ENCODE data around the gene ANKS1B. TPM values are rescaled to one million over a fixed set of nuclear protein-coding genes. Genes with fewer than 3 reads are reported as not detected.
"Not testable (repeated sequence)": the region's sequence is repeated elsewhere in the genome, so short reads cannot be mapped to it uniquely, and the experiment has no call there.

ANKS1B gene
- total RNA-seq, 2 experiments from 2014 or later, result not detected

DNA sequence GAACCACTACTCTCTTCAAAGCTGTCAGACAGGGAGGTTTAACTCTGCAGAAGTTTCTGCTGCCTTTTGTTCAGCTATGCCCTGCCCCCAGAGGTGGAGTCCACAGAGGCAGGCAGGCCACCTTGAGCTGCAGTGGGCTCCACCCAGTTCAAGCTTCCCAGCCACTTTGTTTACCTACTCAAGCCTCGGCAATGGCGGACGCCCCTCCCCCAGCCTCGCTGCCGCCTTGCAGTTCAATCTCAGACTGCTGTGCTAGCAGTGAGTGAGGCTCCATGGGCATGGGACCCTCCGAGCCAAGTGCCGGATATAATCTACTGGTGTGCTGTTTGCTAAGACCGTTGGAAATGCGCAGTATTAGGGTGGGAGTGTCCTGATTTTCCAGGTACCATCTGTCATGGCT lies 663.5 kb downstream of the ANKS1B start:
- intact Hi-C loops (cut with micrococcal nuclease); H3K4me3 Mint-ChIP-seq; H3K27me3 Mint-ChIP-seq (ENCODE audit: low read depth); CTCF ChIA-PET; H3K36me3 Mint-ChIP-seq (ENCODE audit: low read depth); DNase-seq; H3K4me1 Mint-ChIP-seq (ENCODE audit: low read depth); H3K27ac Mint-ChIP-seq: not testable (repeated sequence)
- H3K9me3 Mint-ChIP-seq, result peaks cover 24% of the 10 kb centered on the region

DNA sequence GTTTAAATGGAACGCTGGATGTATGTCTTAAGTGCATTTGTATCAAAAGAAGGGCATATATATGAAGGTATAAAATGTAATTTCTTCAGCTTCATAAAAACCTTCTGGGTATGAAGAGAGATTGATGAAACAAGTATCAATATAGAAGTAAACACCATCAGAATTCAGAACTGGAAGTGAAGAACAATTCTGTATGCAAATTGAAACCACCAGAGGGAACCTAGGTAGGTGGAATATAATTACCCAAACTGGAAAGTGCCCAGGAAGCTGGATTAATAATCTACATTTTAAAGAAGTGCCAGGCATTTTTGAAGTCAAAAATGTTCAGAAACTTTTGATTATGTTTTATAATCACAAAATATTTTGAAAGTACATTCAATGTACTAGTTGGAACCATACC lies 673.4 kb downstream of the ANKS1B start:
- CTCF ChIA-PET, result no interaction called here
- no peak overlapping the region for H3K27ac Mint-ChIP-seq
- no peaks in the 10 kb centered on the region for H3K36me3 Mint-ChIP-seq (ENCODE audit: low read depth)
- DNase-seq, result no peak
- H3K27me3 Mint-ChIP-seq (ENCODE audit: low read depth), result no peaks in the 10 kb centered on the region
- no peaks in the 10 kb centered on the region for H3K4me1 Mint-ChIP-seq (ENCODE audit: low read depth)
- intact Hi-C loops (cut with micrococcal nuclease), result no loop called here
- H3K9me3 Mint-ChIP-seq, result peaks cover 4% of the 10 kb centered on the region
- H3K4me3 Mint-ChIP-seq, result no peak overlapping the region

DNA sequence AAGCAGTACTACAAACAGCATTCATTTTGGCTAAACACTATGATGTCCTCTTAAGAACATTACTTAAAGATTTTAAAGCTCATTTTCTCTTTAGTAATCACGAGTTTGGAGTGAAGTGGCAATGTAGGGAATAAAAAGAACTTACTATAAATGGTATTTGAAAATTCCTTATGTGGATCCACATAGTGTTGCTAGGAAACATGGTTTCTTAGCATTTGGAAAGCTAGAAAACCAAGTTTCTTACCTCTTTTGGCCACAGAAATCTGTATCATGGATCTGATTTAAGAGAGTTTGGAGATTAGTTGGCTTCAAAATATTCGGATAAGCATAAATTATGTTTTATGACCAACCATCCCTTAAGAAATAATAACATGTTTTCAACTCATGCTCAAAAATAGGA lies 674.9 kb downstream of the ANKS1B start:
- no peak for DNase-seq
- CTCF ChIA-PET, result interaction anchor here (0.6 kb wide), 1 partner anchor 1169 kb away, joined by 4 read pairs; no protein-coding TSS in a partner anchor
- Mint-ChIP-seq H3K9me3 (peaks cover 3% of the 10 kb centered on the region), H3K36me3 (ENCODE audit: low read depth) (no peaks in the 10 kb centered on the region), H3K4me1 (ENCODE audit: low read depth) (no peaks in the 10 kb centered on the region), H3K27ac (no peak overlapping the region), H3K4me3 (no peak overlapping the region), H3K27me3 (ENCODE audit: low read depth) (no peaks in the 10 kb centered on the region)
- intact Hi-C loops (cut with micrococcal nuclease), result no loop called here

DNA sequence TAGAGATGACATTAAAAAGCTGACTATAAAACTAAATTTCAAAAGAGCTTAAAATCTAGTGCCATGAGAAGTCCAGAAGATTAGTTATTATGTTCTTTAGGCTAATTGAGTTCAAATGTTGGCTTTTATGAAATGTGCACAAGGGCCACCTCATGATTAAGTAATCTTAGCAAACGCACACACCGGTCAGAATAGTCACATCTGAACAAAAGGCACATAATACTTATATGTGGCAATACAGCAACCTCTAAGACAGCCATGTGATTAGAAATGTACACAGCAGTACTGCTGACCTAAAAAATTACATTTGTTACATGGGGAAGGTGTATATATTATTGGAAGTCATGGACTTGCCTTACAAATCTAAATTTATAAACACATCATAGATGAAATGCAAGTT lies 681.9 kb downstream of the ANKS1B start:
- H3K36me3 Mint-ChIP-seq (ENCODE audit: low read depth), result no peaks in the 10 kb centered on the region
- no peaks in the 10 kb centered on the region for H3K27me3 Mint-ChIP-seq (ENCODE audit: low read depth)
- no peaks in the 10 kb centered on the region for H3K4me1 Mint-ChIP-seq (ENCODE audit: low read depth)
- CTCF ChIA-PET, result no interaction called here
- no peak overlapping the region for H3K4me3 Mint-ChIP-seq
- no peak overlapping the region for H3K27ac Mint-ChIP-seq
- intact Hi-C loops (cut with micrococcal nuclease), result no loop called here
- peaks cover 2% of the 10 kb centered on the region for H3K9me3 Mint-ChIP-seq
- DNase-seq, result no peak

DNA sequence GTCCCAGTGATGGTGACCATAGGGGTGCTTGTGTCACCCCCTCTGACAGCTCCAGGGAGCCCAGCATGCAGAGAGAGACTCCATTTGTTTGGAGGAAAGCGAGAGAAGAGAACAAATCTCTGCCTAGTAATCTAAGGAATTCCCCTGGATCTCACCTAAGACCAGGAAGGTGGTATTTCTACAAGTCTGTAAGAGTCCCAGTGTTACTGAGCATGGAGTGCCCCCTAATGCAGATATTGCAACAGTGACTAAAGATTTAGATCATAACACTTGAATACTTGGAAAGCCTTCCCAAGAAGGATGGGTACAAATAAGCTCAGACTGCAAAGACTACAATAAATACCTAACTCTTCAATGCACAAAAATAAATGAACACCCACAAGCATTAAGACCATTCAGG lies 697.6 kb downstream of the ANKS1B start:
- CTCF ChIA-PET, result no interaction called here
- Mint-ChIP-seq H3K27ac (no peak overlapping the region), H3K4me1 (ENCODE audit: low read depth) (no peaks in the 10 kb centered on the region), H3K4me3 (no peak overlapping the region), H3K27me3 (ENCODE audit: low read depth) (no peaks in the 10 kb centered on the region), H3K36me3 (ENCODE audit: low read depth) (no peaks in the 10 kb centered on the region), H3K9me3 (peaks cover 22% of the 10 kb centered on the region)
- DNase-seq, result no peak
- intact Hi-C loops (cut with micrococcal nuclease), result no loop called here

DNA sequence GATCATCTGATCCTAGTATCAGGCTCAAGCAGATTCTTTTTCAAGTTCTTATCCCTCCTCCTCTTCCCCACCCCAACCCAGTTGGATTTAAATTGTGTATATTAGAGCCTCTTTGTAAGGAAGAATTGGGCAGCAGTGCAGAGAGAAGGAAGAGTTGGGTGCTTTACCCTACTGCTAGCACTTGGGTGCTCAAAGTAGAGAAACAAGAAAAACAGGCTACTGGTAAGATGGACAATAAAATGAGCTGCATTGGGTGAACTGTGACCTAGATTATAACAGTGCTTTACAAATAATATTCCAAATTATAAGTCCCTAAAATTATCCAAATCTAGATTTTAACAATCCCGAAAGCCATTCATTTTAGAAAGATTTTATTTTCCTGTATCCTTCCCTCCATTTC lies 700.6 kb downstream of the ANKS1B start:
- intact Hi-C loops (cut with micrococcal nuclease), result no loop called here
- CTCF ChIA-PET, result no interaction called here
- H3K4me1 Mint-ChIP-seq (ENCODE audit: low read depth), result no peaks in the 10 kb centered on the region

DNA sequence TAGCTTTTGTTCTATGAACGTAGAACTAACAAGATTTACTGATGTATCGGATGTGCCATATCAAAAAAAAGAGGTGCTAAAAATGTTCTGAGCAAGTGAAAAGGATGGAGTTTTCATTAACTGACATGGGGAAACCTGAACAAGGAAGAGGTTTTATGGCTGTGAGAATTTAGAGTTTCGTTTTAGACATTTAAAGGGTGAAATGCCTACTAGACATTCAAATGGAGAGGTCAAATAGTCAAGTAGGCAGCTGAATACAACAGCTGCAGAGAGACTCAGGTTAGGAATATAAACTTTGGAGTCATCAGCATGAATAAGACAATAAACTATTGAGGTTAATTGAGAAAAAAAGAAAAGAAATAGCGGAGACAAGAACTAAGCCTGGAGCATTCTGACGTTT lies 702.1 kb downstream of the ANKS1B start:
- Mint-ChIP-seq H3K9me3 (peaks cover 8% of the 10 kb centered on the region), H3K27me3 (ENCODE audit: low read depth) (no peaks in the 10 kb centered on the region), H3K36me3 (ENCODE audit: low read depth) (no peaks in the 10 kb centered on the region), H3K27ac (no peak overlapping the region), H3K4me1 (ENCODE audit: low read depth) (no peaks in the 10 kb centered on the region), H3K4me3 (no peak overlapping the region)
- CTCF ChIA-PET, result no interaction called here
- DNase-seq, result no peak
- intact Hi-C loops (cut with micrococcal nuclease), result no loop called here

More for the DNA sequence above, 700.6 kb downstream of the ANKS1B start:
- Mint-ChIP-seq H3K4me3 (no peak overlapping the region), H3K9me3 (peaks cover 12% of the 10 kb centered on the region), H3K27ac (no peak overlapping the region), H3K36me3 (ENCODE audit: low read depth) (no peaks in the 10 kb centered on the region), H3K27me3 (ENCODE audit: low read depth) (no peaks in the 10 kb centered on the region)
- DNase-seq, result no peak

DNA sequence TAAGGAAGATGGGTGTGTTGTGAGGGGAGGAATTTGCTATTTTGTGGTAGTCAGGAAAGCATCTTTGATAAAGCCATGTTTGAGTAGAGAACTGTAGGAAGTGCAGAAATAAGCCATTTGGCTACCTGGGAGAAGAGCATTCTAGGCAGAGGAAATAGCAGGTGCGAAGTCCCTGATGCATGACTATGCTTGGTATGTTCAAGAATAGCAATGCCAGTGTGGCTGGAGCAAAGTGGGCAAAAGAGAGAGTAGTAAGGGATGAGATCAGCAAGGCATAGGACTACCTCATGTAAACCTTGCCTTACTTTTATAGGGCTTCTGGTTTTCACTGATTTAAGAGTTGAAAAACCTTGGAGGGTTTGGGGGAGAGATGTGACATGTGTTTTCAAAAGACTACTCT lies 702.6 kb downstream of the ANKS1B start:
- peaks cover 8% of the 10 kb centered on the region for H3K9me3 Mint-ChIP-seq
- CTCF ChIA-PET, result no interaction called here
- no peak for DNase-seq
- no peak overlapping the region for H3K4me3 Mint-ChIP-seq
- intact Hi-C loops (cut with micrococcal nuclease), result no loop called here
- no peaks in the 10 kb centered on the region for H3K27me3 Mint-ChIP-seq (ENCODE audit: low read depth)
- H3K36me3 Mint-ChIP-seq (ENCODE audit: low read depth), result no peaks in the 10 kb centered on the region
- H3K27ac Mint-ChIP-seq, result no peak overlapping the region
- no peaks in the 10 kb centered on the region for H3K4me1 Mint-ChIP-seq (ENCODE audit: low read depth)

DNA sequence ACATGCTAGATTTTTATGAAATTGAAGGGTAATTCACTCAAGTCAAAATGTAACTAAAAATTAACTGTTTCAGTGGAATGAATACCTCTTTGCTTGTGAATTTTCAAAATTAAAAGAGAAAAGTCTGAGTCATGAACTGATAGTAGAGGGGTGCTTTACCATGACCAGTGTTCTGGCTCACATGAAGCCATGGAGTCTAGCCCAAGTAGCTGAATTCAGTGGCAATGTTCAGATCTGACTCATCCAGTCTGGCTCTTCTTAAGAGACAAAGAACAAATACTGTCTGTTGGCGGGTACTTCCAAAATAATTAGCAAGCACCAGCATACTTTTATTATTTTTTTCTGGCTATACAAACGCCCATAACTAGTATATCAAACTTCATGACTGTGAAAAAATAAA lies 703.5 kb downstream of the ANKS1B start:
- no peaks in the 10 kb centered on the region for H3K36me3 Mint-ChIP-seq (ENCODE audit: low read depth)
- CTCF ChIA-PET, result no interaction called here
- H3K9me3 Mint-ChIP-seq, result peaks cover 5% of the 10 kb centered on the region
- no peak for DNase-seq
- no peaks in the 10 kb centered on the region for H3K4me1 Mint-ChIP-seq (ENCODE audit: low read depth)
- H3K27ac Mint-ChIP-seq, result no peak overlapping the region
- H3K4me3 Mint-ChIP-seq, result no peak overlapping the region
- H3K27me3 Mint-ChIP-seq (ENCODE audit: low read depth), result no peaks in the 10 kb centered on the region
- intact Hi-C loops (cut with micrococcal nuclease), result no loop called here

DNA sequence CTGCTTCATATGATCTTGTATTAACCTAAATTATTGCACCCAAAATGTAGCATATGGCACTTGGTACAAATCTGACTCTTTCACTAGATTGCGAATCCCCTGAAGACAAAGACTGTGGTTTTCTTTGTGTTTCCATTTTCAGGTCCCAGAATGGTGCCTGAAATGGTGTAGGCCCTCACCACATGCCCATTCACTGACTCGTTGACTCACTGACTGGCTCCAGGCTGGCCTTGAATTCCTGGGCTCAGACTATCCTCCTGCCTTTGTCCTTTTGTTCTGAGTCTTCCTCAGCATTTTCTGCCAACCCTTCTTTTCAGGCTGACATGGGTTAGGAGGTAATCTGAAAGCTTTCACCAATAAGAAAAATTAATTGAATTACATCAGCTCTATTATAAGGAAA lies 705.8 kb downstream of the ANKS1B start:
- intact Hi-C loops (cut with micrococcal nuclease), result no loop called here

DNA sequence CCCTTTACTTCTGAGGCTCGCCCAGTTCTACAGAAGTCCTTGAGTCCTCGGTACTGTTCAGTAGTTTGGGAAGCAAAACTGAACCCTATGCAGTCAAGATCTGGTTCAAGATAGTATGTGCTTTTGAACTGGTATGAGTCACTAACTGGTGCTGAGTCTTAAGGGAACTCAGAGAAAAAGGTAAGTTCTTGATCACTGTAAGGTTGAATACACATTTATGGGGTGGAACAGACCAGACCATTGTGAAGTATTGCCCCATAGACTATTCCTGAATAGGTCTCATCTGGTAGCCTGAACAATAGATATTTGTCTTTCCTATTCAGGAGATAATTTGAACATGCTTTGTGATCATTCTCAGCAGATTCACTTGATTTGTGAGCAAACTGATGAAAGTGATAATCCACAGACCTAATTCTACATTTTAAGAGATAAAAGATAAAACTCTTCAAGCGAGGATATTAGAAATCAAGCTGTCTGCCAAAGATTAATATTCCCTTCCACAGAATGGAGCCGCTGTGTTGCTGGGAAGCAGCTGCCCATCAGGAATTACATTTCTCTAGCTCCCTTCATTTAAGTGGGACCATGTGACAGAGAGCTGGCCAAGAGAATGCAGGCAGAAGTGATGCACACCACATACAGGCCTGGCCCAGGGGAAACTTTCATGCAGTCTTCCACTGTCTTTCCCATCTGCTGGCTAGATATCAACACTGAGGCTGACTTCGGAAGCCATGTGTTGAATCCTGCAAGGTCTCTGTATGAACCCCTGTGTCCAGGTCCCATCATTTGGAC lies 707.0 kb downstream of the ANKS1B start:
- Mint-ChIP-seq H3K4me1 (ENCODE audit: low read depth) (no peaks in the 10 kb centered on the region), H3K27ac (no peak overlapping the region), H3K27me3 (ENCODE audit: low read depth) (no peaks in the 10 kb centered on the region), H3K36me3 (ENCODE audit: low read depth) (no peaks in the 10 kb centered on the region), H3K9me3 (peaks cover 12% of the 10 kb centered on the region), H3K4me3 (no peak overlapping the region)
- CTCF ChIA-PET, result no interaction called here
- DNase-seq, result no peak
- intact Hi-C loops (cut with micrococcal nuclease), result no loop called here

More for the DNA sequence above, 705.8 kb downstream of the ANKS1B start:
- H3K36me3 Mint-ChIP-seq (ENCODE audit: low read depth), result no peaks in the 10 kb centered on the region
- no peaks in the 10 kb centered on the region for H3K27me3 Mint-ChIP-seq (ENCODE audit: low read depth)
- H3K9me3 Mint-ChIP-seq, result peaks cover 12% of the 10 kb centered on the region
- H3K4me3 Mint-ChIP-seq, result no peak overlapping the region
- H3K4me1 Mint-ChIP-seq (ENCODE audit: low read depth), result no peaks in the 10 kb centered on the region
- DNase-seq, result no peak
- CTCF ChIA-PET, result no interaction called here
- H3K27ac Mint-ChIP-seq, result no peak overlapping the region

DNA sequence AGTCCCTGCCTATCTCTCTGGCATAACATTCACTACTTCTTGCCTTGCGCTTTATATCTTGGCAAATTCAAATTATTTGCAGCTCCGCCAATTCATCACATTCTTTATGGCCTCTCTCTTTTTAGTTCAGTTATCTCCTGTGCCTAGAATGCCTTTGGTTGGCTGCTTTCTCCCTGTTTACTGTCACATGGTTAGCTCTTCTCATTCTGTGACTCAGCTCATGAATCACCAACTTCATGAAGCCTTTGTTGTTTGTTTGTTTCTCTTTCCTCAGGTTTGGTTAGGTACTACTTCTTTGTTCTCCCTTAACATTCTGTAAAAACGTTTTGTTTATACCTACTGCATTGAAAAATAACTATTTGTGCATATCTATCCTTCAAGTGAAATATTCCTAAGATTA lies 713.7 kb downstream of the ANKS1B start:
- DNase-seq, result no peak
- H3K36me3 Mint-ChIP-seq (ENCODE audit: low read depth), result no peaks in the 10 kb centered on the region
- no peak overlapping the region for H3K4me3 Mint-ChIP-seq
- CTCF ChIA-PET, result no interaction called here
- H3K4me1 Mint-ChIP-seq (ENCODE audit: low read depth), result no peaks in the 10 kb centered on the region
- no peak overlapping the region for H3K27ac Mint-ChIP-seq
- intact Hi-C loops (cut with micrococcal nuclease), result no loop called here
- H3K27me3 Mint-ChIP-seq (ENCODE audit: low read depth), result no peaks in the 10 kb centered on the region
- peaks cover 13% of the 10 kb centered on the region for H3K9me3 Mint-ChIP-seq

DNA sequence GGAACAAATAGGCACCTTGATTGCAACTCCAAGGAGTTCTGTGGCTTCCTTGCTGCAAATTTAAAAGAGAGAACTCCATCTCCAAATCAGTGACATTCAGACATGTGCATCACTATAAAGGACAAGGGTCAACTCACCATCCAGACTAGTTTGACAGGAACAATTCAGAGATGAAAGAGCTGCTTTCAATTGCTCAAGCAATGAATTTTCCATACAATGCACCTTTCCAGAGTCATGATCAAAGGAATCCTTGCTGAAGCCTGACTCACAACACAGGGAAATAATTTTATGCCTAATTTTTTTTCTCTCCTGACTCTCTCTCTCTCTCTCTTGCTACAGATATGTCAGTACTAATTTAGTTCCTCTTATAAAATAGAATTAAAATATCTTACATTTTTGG lies 717.7 kb downstream of the ANKS1B start:
- Mint-ChIP-seq H3K4me1 (ENCODE audit: low read depth) (no peaks in the 10 kb centered on the region), H3K27me3 (ENCODE audit: low read depth) (no peaks in the 10 kb centered on the region), H3K9me3 (peaks cover 3% of the 10 kb centered on the region), H3K4me3 (no peak overlapping the region), H3K36me3 (ENCODE audit: low read depth) (no peaks in the 10 kb centered on the region), H3K27ac (no peak overlapping the region)
- intact Hi-C loops (cut with micrococcal nuclease), result no loop called here
- no peak for DNase-seq
- CTCF ChIA-PET, result no interaction called here

All from activated naive CD4-positive, alpha-beta T cell treated with anti-CD3 and anti-CD28 coated beads for 36 hours (primary cell).